GM19328 (cell line): ENCODE results near the gene SEC14L2.
"Not testable (repeated sequence)": the region's sequence is repeated elsewhere in the genome, so short reads cannot be mapped to it uniquely, and the experiment has no call there.

ENCODE experiments used
- ATAC-seq: cut with Tn5 transposase; IDR thresholded peaks from one replicate; pipeline ENCODE4 v1.9.1; 2021; ENCODE audit warnings: mild to moderate bottlenecking, moderate library complexity; ENCODE audit not compliant: unreplicated experiment

Gene SEC14L2

GRCh38 chr22:30452861-30453260, 56.0 kb downstream of the SEC14L2 start:
- ATAC-seq: no peak

- ATAC-seq: no peak
These were observed 57.1 kb downstream of the SEC14L2 start for GRCh38 chr22:30453731-30454510.

- no peak for ATAC-seq
These were observed 58.4 kb downstream of the SEC14L2 start for GRCh38 chr22:30455075-30455840.

GRCh38 chr22:30457981-30458380, 61.2 kb downstream of the SEC14L2 start:
- ATAC-seq: no peak

GRCh38 chr22:30459181-30460052, 62.6 kb downstream of the SEC14L2 start:
- no peak for ATAC-seq

- no peak for ATAC-seq
These were observed 63.3 kb downstream of the SEC14L2 start for GRCh38 chr22:30460147-30460546.

- ATAC-seq: not testable (repeated sequence)
These were observed 63.7 kb downstream of the SEC14L2 start for GRCh38 chr22:30460555-30460954.

GRCh38 chr22:30469165-30469564, 72.3 kb downstream of the SEC14L2 start:
- ATAC-seq: no peak

GRCh38 chr22:30470655-30471054, 73.8 kb downstream of the SEC14L2 start:
- no peak for ATAC-seq

- ATAC-seq: no peak
These were observed 74.9 kb downstream of the SEC14L2 start, which contains the start of gene SEC14L3 for GRCh38 chr22:30471616-30472318. Gene SEC14L3, minus strand, starts transcription at chr22:30472017. Its CDS starts 59 bp downstream, at chr22:30471958.

- ATAC-seq: no peak
These were observed 76.3 kb downstream of the SEC14L2 start for GRCh38 chr22:30472994-30473720.

GRCh38 chr22:30474121-30474520, 77.3 kb downstream of the SEC14L2 start:
- ATAC-seq: no peak
